GM19324 (cell line): ENCODE data around the gene MICU1.
"Not testable (repeated sequence)": the region's sequence is repeated elsewhere in the genome, so short reads cannot be mapped to it uniquely, and the experiment has no call there.

Experiments used
- ATAC-seq: cut with Tn5 transposase; IDR thresholded peaks from one replicate; pipeline ENCODE4 v1.9.1; 2021; ENCODE audit warnings: mild to moderate bottlenecking, moderate library complexity; ENCODE audit not compliant: unreplicated experiment, low FRiP score

The MICU1 gene

DNA sequence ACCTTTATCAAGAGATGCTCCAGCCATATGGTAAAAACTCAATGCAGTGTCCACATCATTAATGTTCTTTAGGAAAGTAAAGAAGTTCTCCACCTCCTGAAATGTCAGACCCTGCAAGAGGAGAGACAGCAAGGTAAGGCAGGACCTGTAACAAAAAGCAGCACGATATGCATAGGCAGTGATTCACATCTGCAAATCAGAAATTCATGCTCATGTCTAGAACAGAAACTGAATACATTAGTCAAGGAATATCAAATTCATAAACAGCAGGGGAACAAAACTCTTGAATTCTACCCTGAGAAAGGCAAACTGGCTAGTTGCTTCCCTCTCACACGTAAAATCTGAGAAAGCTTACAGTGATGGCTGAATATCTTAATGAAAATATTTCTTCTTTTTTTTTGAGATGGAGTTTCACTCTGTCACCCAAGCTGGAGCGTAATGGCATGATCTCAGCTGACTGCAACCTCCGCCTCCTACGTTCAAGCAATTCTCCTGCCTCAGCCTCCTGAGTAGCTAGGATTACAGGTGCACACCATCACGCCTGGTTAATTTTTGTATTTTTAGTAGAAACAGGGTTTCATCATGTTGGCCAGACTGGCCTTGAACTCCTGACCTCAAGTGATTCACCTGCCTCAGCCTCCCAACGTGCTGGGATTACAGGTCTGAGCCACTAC, 217.8 kb downstream of the MICU1 start:
- no peak for ATAC-seq

DNA sequence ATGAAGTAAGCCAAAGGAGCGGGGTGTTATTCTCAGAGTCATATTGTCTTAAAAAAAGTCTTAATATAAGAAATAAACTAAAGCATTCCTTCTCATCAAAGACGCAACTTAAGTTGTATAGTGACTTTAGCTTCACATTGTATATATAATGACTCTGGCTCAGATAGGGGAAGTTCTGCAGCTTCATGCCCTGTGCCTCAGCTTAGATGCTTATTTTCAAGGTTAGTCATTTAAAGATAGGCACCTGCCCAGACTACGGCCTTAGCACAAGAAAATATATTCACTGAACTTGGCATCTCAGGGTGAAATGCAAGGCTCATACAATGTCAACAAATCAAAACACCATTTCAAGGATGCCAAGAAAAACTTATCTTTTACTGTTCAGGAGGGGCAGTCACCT, 218.4 kb downstream of the MICU1 start:
- no peak for ATAC-seq

DNA sequence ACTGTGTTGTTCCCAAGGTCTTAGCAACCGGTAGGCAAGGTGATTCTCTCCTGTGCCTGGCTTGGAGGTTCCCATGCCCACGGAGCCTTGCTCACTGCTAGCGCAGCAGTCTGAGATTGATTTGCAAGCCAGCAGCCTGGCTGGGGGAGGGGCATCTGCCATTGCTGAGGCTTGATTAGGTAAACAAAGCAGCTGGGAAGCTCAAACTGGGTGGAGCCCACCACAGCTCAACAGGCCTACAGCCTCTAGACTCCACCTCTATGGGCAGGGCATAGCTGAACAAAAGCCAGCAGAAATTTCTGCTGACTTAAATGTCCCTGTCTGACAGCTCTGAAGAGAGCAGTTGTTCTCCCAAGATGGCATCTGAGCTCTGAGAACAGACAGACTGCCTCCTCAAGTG, 230.3 kb downstream of the MICU1 start:
- ATAC-seq: not testable (repeated sequence)

DNA sequence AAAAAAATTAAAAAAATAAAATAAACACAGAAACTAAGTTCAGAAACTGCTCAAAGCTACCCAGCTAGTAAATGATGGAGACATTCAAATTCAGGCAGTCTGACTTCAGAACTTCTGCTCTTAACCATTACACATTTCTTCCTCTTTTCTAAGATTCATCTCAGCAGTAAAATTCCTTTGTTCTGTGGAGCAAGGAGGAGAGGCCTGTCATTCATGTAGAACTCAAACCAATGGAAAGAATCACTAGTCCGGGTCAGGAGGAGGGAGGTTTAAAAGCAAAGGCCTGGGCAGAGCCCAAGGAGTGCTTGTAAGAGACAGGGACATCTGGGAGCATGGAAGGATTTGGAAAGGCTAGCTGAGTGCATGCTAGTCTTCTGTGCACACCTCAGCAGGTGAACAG, 233.3 kb downstream of the MICU1 start:
- no peak for ATAC-seq

DNA sequence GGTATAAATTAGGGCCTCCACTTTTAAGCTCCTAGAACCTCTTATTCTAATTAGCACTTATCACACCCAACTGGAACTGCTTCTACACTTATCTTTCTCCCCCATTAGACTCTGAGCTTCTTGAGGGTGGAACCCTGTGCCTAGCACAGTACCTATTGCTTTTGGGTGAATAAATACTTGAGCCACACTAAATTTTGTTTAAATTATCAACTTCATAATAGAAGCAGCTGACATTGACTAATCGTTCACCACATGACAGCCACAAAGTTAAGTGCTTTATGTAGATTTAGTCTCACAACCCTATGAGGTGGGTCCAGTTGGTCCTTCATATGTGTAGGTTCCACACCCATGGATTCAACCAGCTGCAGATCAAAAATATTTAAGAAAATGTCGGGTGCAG, 235.1 kb downstream of the MICU1 start:
- ATAC-seq: no peak

DNA sequence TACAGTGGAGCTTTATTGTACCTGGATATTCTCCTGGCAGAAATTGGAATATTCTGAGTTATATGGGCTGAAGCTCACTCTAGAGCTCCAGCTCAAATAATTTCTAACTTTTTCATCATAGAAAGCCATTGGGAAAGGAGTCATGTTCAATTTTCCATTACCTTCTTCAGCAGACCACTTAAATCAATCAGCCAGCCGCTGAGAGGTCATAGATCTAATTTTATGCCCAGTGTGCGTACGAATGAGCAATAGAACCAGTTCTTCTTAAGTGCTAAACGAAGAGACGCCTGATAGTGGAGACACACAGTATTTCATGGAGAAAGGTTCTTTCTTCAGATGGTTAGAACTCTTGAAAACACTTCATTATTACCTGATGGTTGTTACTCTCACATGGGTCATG, 236.2 kb downstream of the MICU1 start:
- ATAC-seq: no peak

DNA sequence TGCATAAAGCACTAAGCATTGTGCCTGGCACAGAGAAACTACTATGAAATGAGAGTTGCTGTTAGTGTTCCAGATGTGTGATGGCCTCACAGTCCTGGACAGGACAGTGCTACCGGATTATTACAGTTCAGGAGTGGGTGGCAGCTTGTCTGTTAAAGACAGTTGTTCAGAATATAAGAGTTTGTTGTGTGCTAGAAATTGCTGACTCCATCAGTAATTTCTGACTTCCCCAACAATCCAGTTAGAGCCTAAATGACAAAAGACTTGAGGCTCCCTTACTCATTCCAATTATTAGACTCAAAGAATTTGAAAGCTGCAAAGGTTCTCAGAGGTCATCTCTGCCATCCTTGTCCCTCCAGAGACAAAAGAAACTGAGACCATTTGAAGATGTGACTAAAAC, 236.9 kb downstream of the MICU1 start:
- no peak for ATAC-seq

DNA sequence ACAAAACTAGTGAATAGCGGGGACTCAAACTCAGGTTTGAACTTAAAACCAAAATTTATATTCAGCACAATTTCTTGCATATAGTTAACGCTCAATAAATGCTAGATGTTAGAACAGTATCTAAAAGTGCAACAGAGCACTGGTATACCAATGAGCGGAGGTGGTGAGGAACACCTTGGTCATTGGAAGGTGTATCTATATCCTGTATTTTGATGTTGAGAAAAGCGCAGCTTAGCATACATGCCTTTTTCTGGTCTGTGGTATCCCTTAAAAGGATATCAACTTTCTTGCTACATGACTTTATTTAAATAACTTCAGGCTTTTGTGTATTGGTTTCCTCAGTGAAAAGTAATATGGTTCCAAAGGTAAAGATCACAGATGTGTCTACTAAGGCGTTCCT, 237.8 kb downstream of the MICU1 start:
- ATAC-seq: no peak

DNA sequence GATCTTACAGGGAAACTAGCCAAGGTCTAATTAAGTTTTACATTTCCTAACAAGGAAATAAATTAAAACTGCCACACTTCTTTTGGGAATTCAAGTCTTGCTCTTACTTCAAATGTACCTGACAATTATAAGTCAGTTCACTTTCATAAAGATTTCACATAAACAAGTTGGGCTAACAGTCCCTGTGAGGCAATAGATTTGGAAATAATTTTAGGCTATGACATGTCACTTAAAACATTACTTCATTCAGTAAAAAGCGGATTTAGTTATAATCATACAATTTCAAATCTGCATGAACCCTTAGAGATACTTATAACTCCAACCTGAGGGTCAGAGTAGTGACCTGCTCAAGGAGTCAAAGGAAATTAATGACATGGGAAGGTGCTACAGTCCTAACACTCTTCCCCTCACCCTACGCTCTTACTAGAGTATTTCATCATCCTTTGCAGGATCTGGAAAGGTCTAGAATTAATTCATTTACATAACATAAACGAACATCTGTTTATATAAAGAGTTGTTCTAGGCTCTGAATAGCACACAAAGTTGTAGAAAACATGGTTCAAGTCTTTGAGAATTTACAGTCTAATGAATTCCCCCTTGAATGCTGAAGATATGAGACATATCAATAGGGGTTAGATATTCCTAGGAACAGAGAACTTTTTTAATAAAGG, 238.8 kb downstream of the MICU1 start:
- ATAC-seq: no peak

DNA sequence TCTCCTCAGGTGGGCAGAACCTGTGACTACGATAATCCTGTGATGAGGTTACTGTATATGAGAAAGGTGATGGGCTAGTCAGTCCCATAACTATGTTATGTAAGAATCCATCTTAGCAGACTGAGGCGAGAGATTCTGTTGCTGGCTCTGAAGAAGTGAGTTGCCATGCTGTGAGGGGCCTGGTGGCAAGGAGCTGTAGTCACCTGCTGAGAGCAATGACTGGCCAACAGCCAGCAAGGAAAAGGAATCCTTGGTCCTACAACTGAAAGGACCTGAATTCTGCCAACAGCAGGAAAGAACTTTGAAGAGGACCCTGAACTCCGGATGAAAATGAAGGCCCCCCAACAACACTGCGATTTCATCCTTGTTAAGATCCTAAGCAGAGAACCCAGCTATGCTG, 240.2 kb downstream of the MICU1 start:
- ATAC-seq: no peak

DNA sequence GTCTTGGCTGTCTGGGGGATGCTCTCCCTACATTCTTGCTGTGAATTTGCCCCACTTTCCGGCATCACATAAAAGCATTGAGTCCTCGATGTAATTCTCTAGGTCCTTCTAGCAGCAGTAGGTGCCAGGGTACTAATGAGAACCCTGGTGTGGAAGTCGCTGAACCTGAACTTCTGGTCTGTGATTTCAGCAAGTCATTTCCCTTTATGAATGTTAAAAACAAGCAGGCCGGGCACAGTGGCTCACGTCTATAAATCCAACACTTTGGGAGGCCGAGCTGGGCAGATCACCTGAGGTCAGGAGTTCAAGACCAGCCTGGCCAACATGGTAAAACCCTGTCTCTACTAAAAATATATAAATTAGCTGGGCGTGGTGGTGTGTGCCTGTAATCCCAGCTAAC, 240.9 kb downstream of the MICU1 start:
- not testable (repeated sequence) for ATAC-seq

DNA sequence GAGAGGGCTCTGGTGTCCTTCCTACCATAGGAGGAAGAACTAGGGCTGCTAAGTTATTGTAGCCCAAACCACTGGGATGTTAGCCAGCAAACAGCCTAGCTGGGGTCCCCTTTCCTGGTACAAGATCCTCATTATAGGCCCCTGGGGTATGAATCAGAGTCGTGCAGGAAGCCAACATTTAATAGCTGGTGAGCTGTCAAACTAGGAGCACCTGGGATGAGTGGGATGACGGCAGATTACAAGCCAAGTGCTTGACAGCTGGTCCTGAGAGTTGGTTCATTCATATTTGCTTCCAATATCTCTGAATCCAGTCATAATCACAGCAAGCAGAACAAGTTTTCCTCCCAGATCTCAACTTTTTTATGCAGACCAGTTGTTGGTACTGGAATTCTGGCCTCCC, 246.1 kb downstream of the MICU1 start:
- no peak for ATAC-seq

DNA sequence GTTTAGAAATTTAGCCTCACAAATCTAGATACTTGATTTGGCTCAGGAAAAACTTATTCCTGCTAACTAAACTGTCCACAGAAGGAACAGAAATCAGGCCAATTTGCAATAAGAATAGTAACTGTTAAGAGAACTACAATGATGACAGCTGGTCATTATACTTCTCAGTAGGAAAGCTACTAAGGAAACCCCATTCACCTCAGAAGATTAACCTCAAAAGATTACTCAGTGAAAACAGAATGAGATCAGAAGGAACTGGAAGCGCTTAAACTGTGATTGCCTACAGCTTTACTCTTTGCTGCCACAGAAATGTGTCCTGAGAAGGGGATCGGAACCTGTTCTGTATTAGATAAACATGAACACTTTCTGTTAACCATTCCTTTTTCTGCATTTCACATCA, 246.8 kb downstream of the MICU1 start:
- no peak for ATAC-seq

DNA sequence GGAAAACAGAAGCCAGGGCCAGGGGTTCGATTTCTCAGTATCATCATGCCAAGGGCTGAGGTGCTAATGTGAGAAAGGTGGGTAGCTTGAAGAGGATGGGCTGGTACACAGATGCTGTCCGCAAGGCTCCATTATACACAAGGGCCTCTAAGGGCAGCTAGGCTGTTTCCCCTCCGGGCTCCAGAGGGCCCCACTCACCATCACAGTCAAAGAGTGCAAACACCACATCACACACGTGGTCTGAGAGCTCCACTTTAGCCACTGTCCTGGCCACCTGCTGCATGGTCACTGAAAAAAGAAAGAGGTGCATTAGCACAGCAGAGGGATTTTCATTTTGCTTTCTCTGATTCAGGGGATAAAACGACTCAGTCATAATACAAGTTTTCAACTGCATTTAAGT, 250.3 kb downstream of the MICU1 start:
- no peak for ATAC-seq

DNA sequence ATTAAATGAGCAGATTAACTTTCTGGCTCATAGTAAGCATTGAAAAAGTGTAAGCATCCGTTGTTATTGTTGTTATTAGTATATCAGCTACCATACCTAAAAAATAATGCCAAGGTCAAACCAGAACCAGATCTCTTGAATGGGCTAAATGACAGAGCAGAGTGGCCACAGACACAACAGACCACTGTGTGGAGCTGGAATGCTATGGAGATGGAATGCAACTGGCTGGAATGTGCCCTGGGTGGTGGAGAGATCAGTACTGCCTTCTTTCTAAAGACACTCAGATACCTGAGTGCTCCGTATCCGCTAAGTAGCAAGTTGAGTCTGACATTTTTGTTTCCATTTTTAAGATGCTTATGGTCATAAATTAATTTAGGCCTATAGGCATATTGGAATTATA, 250.7 kb downstream of the MICU1 start:
- ATAC-seq: no peak

DNA sequence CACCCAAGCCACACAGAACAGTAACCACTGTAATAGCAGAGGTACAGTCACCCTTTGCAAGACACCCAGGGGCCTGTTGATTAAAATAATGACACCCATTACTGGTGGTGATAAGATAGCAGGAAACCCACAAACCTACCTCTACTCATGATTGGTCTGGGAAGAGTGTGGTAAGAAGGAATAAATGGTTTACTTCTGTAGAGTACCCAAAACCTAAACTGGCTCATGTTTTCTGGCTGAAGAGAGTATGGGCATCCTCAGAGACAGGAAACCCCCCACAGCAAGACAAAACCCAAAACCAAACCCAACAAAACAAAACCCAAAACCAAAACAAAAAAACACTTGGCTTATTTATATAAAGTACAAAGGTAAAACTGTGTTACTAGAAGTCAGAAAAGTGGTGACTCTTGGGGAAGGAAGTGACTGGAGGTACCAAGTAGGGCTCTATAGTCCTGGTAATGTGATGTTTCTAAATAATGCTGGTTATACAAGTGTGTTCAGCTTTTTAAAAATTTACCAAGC, 255.6 kb downstream of the MICU1 start:
- no peak for ATAC-seq

DNA sequence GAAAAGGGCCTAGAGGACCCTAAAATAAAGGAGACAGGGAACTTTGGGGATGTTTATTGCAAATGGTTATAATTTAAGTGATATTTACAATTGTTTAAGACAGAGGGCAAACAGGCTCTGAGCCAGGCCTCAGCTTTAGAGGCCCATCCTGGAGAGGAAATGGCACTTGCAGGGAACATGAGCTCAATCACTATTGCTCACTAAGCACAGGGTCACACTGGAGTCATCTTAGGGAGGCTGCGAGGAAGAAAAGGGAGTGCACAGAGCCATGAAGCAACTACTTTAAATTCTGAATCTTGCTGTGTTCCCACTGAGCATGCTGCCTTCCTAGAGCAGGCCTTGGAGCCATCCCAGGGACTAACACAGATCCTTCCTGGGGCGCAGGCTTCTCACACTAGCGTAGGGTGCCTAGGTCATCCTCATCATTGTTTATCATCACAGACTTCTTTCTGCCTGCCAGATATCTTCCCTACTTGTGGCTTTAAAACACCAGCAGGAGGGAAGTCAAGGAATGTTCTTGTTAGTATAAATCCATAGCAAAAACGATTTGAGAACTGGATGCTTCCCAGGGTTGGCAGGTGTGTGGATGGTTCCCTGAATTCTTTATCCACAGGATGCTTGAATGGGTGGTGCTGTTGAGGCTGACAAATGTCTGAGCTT, 258.4 kb downstream of the MICU1 start:
- no peak for ATAC-seq

DNA sequence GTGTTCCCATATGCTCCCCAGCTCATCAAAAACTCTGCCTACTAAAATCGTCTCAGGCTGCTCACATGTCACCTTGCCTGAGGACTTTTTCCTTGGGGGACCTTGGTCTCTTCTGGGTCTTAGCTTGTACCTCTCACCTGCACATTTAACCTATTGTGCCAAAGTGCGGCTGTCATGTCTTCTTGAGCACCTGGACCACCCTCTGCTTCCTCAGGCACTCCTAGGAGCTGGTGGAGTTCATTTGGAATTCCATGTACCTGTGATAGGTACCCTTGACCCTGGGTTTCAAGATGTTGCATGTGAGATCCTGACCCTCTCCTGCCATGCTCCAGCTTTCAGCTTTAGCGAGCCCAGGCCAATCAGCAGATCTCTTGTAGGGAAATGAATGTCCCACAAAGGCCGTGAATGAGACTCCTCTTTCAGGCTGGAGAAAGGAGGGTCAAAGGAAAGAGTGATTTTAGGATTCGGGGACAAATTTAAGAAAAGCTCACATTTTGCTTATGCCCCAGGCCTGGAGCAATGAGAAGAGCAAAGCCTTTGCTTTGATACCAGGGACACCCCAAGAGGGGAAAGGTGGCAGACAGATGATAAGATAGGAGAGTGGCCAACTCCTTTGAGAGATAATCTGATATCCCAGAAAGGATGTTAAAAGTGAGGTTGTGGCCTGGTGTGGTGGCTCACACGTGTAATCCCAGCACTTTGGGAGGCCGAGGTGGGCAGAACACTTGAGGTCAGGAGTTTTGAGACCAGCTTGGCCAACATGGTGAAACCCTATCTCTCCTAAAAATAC, 260.6 kb downstream of the MICU1 start:
- ATAC-seq: no peak

DNA sequence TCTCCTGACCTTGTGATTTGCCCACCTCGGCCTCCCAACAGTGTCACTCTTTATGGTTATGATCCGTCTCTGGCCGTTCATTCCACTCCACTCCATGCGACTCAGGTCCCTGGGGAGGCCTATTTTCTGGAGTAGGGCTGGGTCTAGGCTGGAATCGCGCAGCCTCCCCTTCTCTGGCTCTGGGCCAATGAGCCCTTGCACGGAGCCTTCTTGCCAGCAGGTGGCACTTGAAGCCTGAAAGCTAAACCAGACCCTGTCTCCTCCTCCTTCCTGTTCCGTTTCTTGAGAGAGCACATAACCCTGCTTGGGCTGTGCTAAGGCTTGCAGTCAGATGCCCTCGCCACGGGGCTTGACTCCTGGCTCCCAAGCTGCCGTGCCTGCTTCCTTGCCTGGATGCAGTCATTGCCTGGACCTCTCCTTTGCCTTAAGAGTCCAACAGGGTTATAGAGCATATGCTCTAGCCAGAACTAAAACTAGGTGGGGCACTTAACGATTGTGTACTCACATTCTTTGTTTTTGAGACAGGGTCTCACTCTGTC, 261.6 kb downstream of the MICU1 start:
- ATAC-seq: no peak

DNA sequence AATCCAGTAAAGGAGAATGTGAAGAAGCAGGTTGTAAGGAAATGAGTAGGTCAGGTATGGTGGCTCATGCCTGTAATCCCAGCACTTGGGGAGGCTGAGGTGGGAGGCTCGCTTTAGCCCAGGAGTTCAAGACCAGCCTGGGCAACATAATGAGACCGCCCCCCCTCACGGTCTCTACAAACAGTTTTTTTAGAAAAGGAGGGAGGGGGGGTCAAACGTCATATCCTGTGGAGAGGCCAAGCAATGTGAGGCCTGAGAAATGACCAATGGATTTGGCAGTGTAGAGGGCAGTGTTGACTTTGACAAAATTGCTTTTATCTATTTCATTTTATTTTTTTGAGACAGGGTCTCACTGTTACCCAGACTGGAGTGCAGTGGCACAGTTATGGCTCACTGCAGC, 268.9 kb downstream of the MICU1 start:
- no peak for ATAC-seq

DNA sequence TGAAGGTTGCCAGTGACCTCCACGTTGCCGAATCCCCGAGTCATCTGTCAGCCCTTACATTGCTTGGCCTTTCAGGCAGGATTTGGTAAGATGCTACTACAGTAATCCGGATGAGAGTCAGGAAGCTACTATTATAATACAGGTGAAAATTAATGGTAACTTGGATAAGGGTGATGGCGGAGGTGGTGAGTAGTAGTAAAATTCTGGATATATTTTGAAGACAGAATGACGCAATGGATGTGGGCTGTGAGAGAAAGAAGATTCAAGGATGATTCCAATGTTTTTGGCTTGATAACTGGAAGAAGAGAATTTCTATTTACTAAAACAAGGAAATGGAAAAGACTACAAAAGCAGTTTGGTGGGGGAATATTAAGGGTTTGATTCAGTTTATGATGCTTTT, 269.8 kb downstream of the MICU1 start:
- no peak for ATAC-seq
